Left forelimb (tissue), 1 donor: ENCODE measurements around the gene ZNF44.

ENCODE experiments used
- DNase-seq: peaks from one replicate; pipeline ENCODE4 v3.0.0-alpha.2; 2018; ENCODE audit warnings: low spot score

The ZNF44 gene

GRCh38 chr19:12261554-12261953 is 33.1 kb downstream of the ZNF44 start:
- DNase-seq = no peak

GRCh38 chr19:12260861-12261260 is 33.8 kb downstream of the ZNF44 start:
- DNase-seq = no peak

- no peak for DNase-seq
Observed at GRCh38 chr19:12260236-12260635, 34.4 kb downstream of the ZNF44 start.

- no peak for DNase-seq
Observed at GRCh38 chr19:12255372-12255771, 39.3 kb downstream of the ZNF44 start.

- no peak for DNase-seq
Observed at GRCh38 chr19:12247644-12248222, 47.0 kb downstream of the ZNF44 start.

- DNase-seq = no peak
Observed at GRCh38 chr19:12244370-12244769, 50.3 kb downstream of the ZNF44 start.

- no peak for DNase-seq
Observed at GRCh38 chr19:12237143-12237839, 57.4 kb downstream of the ZNF44 start.

- DNase-seq = no peak
Observed at GRCh38 chr19:12232961-12233360, 61.7 kb downstream of the ZNF44 start.

GRCh38 chr19:12230751-12231733 is 63.6 kb downstream of the ZNF44 start:
- no peak for DNase-seq

- DNase-seq = no peak
Observed at GRCh38 chr19:12229990-12230389, 64.7 kb downstream of the ZNF44 start.

GRCh38 chr19:12224676-12225075 is 70.0 kb downstream of the ZNF44 start:
- DNase-seq = no peak

- DNase-seq = no peak
Observed at GRCh38 chr19:12222980-12223630, 71.6 kb downstream of the ZNF44 start.
